HG02852 (cell line): ENCODE results near the gene NDUFS8.
"Not testable (repeated sequence)": the region's sequence is repeated elsewhere in the genome, so short reads cannot be mapped to it uniquely, and the experiment has no call there.

Experiments used
- ATAC-seq: cut with Tn5 transposase; IDR thresholded peaks from one replicate; pipeline ENCODE4 v1.9.1; 2021; ENCODE audit warnings: mild to moderate bottlenecking, moderate library complexity; ENCODE audit not compliant: unreplicated experiment

The NDUFS8 gene

GRCh38 chr11:68030318-68031143, at the start of gene NDUFS8:
Gene NDUFS8, plus strand, starts transcription at chr11:68030681. Its CDS starts 1,471 bp downstream, at chr11:68032152.
- peak; percentile 87 for ATAC-seq

- not testable (repeated sequence) for ATAC-seq
Observed at GRCh38 chr11:67981226-67981625, 49.3 kb upstream of the NDUFS8 start.

- ATAC-seq, result not testable (repeated sequence)
Observed at GRCh38 chr11:67982255-67982857, 48.1 kb upstream of the NDUFS8 start.

- no peak for ATAC-seq
Observed at GRCh38 chr11:67983951-67984350, 46.5 kb upstream of the NDUFS8 start.

GRCh38 chr11:67985302-67985701, 45.2 kb upstream of the NDUFS8 start:
- not testable (repeated sequence) for ATAC-seq

- not testable (repeated sequence) for ATAC-seq
Observed at GRCh38 chr11:67990546-67991346, 39.7 kb upstream of the NDUFS8 start.

GRCh38 chr11:67991347-67992121, 38.9 kb upstream of the NDUFS8 start:
- not testable (repeated sequence) for ATAC-seq

- ATAC-seq, result not testable (repeated sequence)
Observed at GRCh38 chr11:67993821-67994220, 36.7 kb upstream of the NDUFS8 start.

GRCh38 chr11:67994387-67994786, 36.1 kb upstream of the NDUFS8 start:
- ATAC-seq, result not testable (repeated sequence)

GRCh38 chr11:67995129-67995528, 35.4 kb upstream of the NDUFS8 start:
- ATAC-seq, result not testable (repeated sequence)

- ATAC-seq, result not testable (repeated sequence)
Observed at GRCh38 chr11:67995579-67995978, 34.9 kb upstream of the NDUFS8 start.

- ATAC-seq, result no peak
Observed at GRCh38 chr11:67996051-67996450, 34.4 kb upstream of the NDUFS8 start.

GRCh38 chr11:67996622-67997474, 33.6 kb upstream of the NDUFS8 start:
- ATAC-seq, result no peak

GRCh38 chr11:67997475-67997921, 33.0 kb upstream of the NDUFS8 start:
- ATAC-seq, result no peak

- ATAC-seq, result no peak
Observed at GRCh38 chr11:67998150-67999045, 32.1 kb upstream of the NDUFS8 start.

- ATAC-seq, result no peak
Observed at GRCh38 chr11:67999201-67999629, 31.3 kb upstream of the NDUFS8 start.

GRCh38 chr11:67999704-68000103, 30.8 kb upstream of the NDUFS8 start:
- no peak for ATAC-seq

- ATAC-seq, result peak; percentile 9
Observed at GRCh38 chr11:68002575-68002937, 27.9 kb upstream of the NDUFS8 start.
